Spinal cord (tissue), 10 donors: ENCODE measurements around the gene ASB4. TPM values are rescaled to one million over a fixed set of nuclear protein-coding genes. Genes with fewer than 3 reads are reported as not detected.

ENCODE experiments used
- DNase-seq, 6 donors: peaks; one replicate each; pipeline versions ENCODE4 v3.0.0 to v3.0.0-alpha.2; 2013 to 2015; ENCODE audit warnings: low spot score in 6 of 6, low read depth in 4 of 6
- H3K27ac ChIP-seq: one replicate; pipeline ENCODE4 v1.5.1; 2013; ENCODE audit warnings: low read depth, low read length, control low read depth
- H3K27me3 ChIP-seq: one replicate; pipeline ENCODE4 v1.6.1; 2013; ENCODE audit warnings: low read length; ENCODE audit not compliant: control insufficient read depth, insufficient read depth
- H3K36me3 ChIP-seq: one replicate; pipeline ENCODE4 v1.6.1; 2013; ENCODE audit warnings: low read length; ENCODE audit not compliant: control insufficient read depth, insufficient read depth
- H3K4me1 ChIP-seq: one replicate; pipeline ENCODE4 v1.6.1; 2013; ENCODE audit warnings: low read length; ENCODE audit not compliant: control insufficient read depth, insufficient read depth
- H3K4me3 ChIP-seq: one replicate; pipeline ENCODE4 v1.5.1; 2013; ENCODE audit warnings: low read depth, low read length, control low read depth
- H3K9me3 ChIP-seq: one replicate; pipeline ENCODE4 v1.6.1; 2013; ENCODE audit warnings: low read length; ENCODE audit not compliant: control insufficient read depth, insufficient read depth
- WGBS: methylation state at CpG from one replicate; pipeline ENCODE4 v1.1.5; 2013; ENCODE audit warnings: missing lambda C conversion rate; ENCODE audit not compliant: insufficient coverage; 5-methylcytosine and 5-hydroxymethylcytosine counted together
- polyA plus RNA-seq, 2 donors: library from polyadenylated mRNA; unstranded; fragments of 120-200 nt; gene quantifications; one replicate each; pipeline ENCODE4 v1.2.1, GENCODE V29; 2013; ENCODE audit not compliant: insufficient read length in 2 of 2
- total RNA-seq, 2 donors: library from RNA; depleted of rRNA in 1 of 2; stranded (reverse); fragments of 120-200 nt in 1 of 2; fragments of >200 nt in 1 of 2; gene quantifications; one replicate each; pipeline versions ENCODE4 v1.2.3 to v1.2.4, GENCODE V29; 2013 to 2014
- donor health status: healthy.

The ASB4 gene
- total and polyA plus RNA-seq, 4 donors, result 0.20 to 0.72 (median 0.49) TPM

- H3K4me3 ChIP-seq, result no peak overlapping the region
- DNase-seq, result no peak
- H3K36me3 ChIP-seq, result no peaks in the 10 kb centered on the region
- WGBS, result no CpG with 5 or more reads among the region's 1 CpG
- H3K9me3 ChIP-seq, result no peaks in the 10 kb centered on the region
- H3K27me3 ChIP-seq, result no peaks in the 10 kb centered on the region
- H3K4me1 ChIP-seq, result peaks cover 6% of the 10 kb centered on the region
- H3K27ac ChIP-seq, result no peak overlapping the region
These were observed 17.7 kb upstream of the ASB4 start for GRCh38 chr7:95467912-95468607.

DNA sequence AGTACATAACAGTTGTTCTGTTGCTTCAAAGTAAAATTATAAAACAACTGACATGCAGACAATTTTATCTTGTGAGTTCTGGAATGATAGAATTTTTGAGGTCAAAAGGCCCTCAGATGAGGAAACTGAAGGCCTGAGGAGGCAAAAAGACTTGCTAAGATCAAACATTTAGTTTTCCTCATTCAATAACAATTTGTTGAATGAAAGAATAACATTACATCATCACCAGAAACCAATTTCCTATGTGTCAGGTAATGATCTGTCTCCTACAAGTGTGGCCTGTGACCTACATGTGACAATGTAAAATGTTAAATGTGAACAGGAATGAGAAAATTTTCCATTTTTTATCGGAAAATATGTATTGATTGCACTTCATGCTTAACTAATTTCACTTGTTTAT lies 16.6 kb upstream of the ASB4 start:
- Histone ChIP-seq H3K4me3 (no peak overlapping the region), H3K27me3 (no peaks in the 10 kb centered on the region), H3K4me1 (peaks cover 6% of the 10 kb centered on the region), H3K36me3 (no peaks in the 10 kb centered on the region), H3K27ac (no peak overlapping the region), H3K9me3 (no peaks in the 10 kb centered on the region)
- no peak for DNase-seq
- no CpG with 5 or more reads among the region's 1 CpG for WGBS

GRCh38 chr7:95469848-95470247 lies 15.9 kb upstream of the ASB4 start:
- Histone ChIP-seq H3K36me3 (no peaks in the 10 kb centered on the region), H3K4me3 (no peak overlapping the region), H3K9me3 (no peaks in the 10 kb centered on the region), H3K27me3 (no peaks in the 10 kb centered on the region), H3K4me1 (peaks cover 6% of the 10 kb centered on the region), H3K27ac (no peak overlapping the region)
- WGBS, result 14% methylated on average over 1 of the region's 4 CpGs
- DNase-seq, result peak in 2 of 6 donors; percentile 76 to 96

DNA sequence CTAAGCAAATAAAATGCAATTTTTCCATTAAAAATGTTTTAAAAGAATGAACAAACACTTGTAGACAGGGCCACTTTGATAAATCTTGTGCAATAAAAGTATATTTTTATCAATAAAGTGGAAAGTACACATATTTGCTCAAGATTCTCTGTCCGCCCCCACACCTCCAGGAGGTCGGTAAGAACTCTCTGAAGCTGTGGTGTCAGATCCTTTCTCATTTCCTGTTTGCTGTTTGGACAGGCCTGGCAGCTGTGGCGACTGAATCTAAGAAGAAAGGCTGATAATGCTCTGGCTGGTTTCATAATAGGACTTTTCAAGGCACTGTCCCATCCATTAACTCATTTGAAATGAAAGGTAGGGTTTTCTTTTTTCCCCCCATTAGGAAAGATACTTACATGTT lies 15.3 kb upstream of the ASB4 start:
- H3K4me3 ChIP-seq, result no peak overlapping the region
- peak in 2 of 6 donors; percentile 43 to 51 for DNase-seq
- H3K27ac ChIP-seq, result peak overlapping the region; percentile 37
- WGBS, result no CpG with 5 or more reads among the region's 3 CpGs
- H3K27me3 ChIP-seq, result no peaks in the 10 kb centered on the region
- H3K4me1 ChIP-seq, result peaks cover 6% of the 10 kb centered on the region
- H3K36me3 ChIP-seq, result no peaks in the 10 kb centered on the region
- H3K9me3 ChIP-seq, result no peaks in the 10 kb centered on the region

- H3K27me3 ChIP-seq, result no peaks in the 10 kb centered on the region
- WGBS, result 70% methylated on average over 2 of the region's 3 CpGs
- H3K27ac ChIP-seq, result peak overlapping the region; percentile 37
- H3K36me3 ChIP-seq, result no peaks in the 10 kb centered on the region
- no peak overlapping the region for H3K4me3 ChIP-seq
- no peak for DNase-seq
- H3K9me3 ChIP-seq, result no peaks in the 10 kb centered on the region
- peaks cover 6% of the 10 kb centered on the region for H3K4me1 ChIP-seq
These were observed 14.7 kb upstream of the ASB4 start for GRCh38 chr7:95471071-95471470.

GRCh38 chr7:95472581-95473161 lies 13.1 kb upstream of the ASB4 start:
- no peaks in the 10 kb centered on the region for H3K27me3 ChIP-seq
- peak in 2 of 6 donors; percentile 71 to 87 for DNase-seq
- H3K36me3 ChIP-seq, result no peaks in the 10 kb centered on the region
- no peaks in the 10 kb centered on the region for H3K9me3 ChIP-seq
- H3K27ac ChIP-seq, result peak overlapping the region; percentile 57
- WGBS, result 8% methylated on average over 3 of the region's 8 CpGs
- H3K4me1 ChIP-seq, result peaks cover 6% of the 10 kb centered on the region
- no peak overlapping the region for H3K4me3 ChIP-seq

- no peaks in the 10 kb centered on the region for H3K27me3 ChIP-seq
- H3K27ac ChIP-seq, result peak overlapping the region; percentile 57
- no peak overlapping the region for H3K4me3 ChIP-seq
- peak in 2 of 6 donors; percentile 29 to 83 for DNase-seq
- H3K36me3 ChIP-seq, result no peaks in the 10 kb centered on the region
- H3K9me3 ChIP-seq, result no peaks in the 10 kb centered on the region
- WGBS, result 30% methylated on average over 5 of the region's 9 CpGs
- H3K4me1 ChIP-seq, result peaks cover 6% of the 10 kb centered on the region
These were observed 12.3 kb upstream of the ASB4 start for GRCh38 chr7:95473276-95473985.

GRCh38 chr7:95476072-95476847 lies 9.5 kb upstream of the ASB4 start:
- WGBS, result 33% methylated on average over 3 of the region's 9 CpGs
- Histone ChIP-seq H3K27ac (peak overlapping the region; percentile 25), H3K9me3 (no peaks in the 10 kb centered on the region), H3K27me3 (no peaks in the 10 kb centered on the region), H3K36me3 (no peaks in the 10 kb centered on the region), H3K4me3 (no peak overlapping the region), H3K4me1 (peaks cover 3% of the 10 kb centered on the region)
- DNase-seq, result peak in 2 of 6 donors; percentile 46 to 78

GRCh38 chr7:95476904-95477594 lies 8.7 kb upstream of the ASB4 start:
- Histone ChIP-seq H3K36me3 (no peaks in the 10 kb centered on the region), H3K27me3 (no peaks in the 10 kb centered on the region), H3K27ac (peak overlapping the region; percentile 25), H3K9me3 (no peaks in the 10 kb centered on the region), H3K4me1 (peaks cover 3% of the 10 kb centered on the region), H3K4me3 (peak overlapping the region; percentile 3)
- WGBS, result 0% methylated on average over 4 of the region's 11 CpGs
- peak in 5 of 6 donors; percentile 72 to 97 (median 83) for DNase-seq
